ENCODE results near the gene MYOZ1. TPM values are rescaled to one million over a fixed set of nuclear protein-coding genes. Genes with fewer than 3 reads are reported as not detected.
"Not testable (repeated sequence)": the region's sequence is repeated elsewhere in the genome, so short reads cannot be mapped to it uniquely, and the experiment has no call there.

Gene MYOZ1
- total RNA-seq, 1 experiment from 2014 or later: 2.4 TPM

DNA sequence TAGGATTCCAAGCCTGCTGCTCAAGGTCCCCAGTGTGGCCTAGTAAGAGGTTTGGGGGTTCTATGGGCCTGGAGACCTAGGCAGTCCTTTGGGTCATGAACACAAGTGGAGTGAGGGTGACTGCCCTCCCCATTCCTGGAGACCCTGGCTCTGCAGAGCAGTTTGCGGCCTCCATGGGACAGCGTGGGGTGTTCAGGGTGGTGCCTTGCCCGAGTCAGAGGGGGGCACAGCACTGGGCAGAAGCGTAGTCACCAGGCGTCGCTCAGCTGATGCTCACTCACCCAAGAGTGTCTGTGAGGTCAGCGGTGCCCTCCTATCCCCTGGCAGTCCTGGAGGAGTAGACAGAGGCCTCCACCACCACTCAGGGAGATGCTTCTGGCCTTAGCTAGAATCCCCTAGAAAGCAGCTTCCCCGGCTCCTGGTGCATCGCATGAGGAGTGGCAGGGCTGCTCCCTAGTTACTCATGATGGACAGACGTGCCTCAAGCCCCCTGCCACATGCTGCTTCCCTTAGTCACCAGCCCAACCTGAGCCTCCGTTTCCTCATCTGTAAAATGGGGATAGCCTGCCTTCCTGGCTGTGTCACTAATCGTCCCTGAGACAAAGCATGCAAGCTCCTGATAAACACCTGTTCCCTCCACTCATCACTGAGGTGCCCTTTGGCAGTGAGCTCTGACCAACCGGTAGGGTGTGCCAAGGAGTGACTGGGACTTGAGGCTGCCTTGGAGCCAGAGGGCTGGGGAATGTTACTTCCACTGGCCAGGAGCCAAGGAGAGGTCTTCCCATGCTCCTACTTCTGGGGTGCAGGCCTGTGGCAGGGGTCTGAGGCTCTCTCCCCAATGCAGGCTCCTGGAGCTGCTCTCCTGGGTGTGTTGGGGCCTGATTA is 23.1 kb upstream of the MYOZ1 start:
- H3K9ac ChIP-seq (ENCODE audit: extremely low read depth, insufficient read length, low read length); H3K27me3 ChIP-seq (ENCODE audit: insufficient read depth, low read length); H2BK12ac ChIP-seq (ENCODE audit: insufficient read length, low read depth, low read length); H2AFZ ChIP-seq (ENCODE audit: low read length); H3K27me3 Mint-ChIP-seq (ENCODE audit: low read depth); H3K36me3 Mint-ChIP-seq (ENCODE audit: insufficient read depth in 1 of 3, low read depth in 3 of 3); H3K56ac ChIP-seq (ENCODE audit: insufficient read length, low read depth, low read length); H4K5ac ChIP-seq (ENCODE audit: insufficient read length, low read depth, low read length); H3K4me2 ChIP-seq (ENCODE audit: insufficient read depth, insufficient read length, low read length); H2AK5ac ChIP-seq (ENCODE audit: insufficient read length, low read length); H3K79me2 ChIP-seq (ENCODE audit: insufficient read depth, low read length); DNase-seq; H2BK20ac ChIP-seq (ENCODE audit: low read depth, low read length, poor library complexity, severe bottlenecking); H4K20me1 ChIP-seq (ENCODE audit: control insufficient read depth, insufficient read depth, insufficient read length); H3K4me1 ChIP-seq (ENCODE audit: insufficient read depth, low read length); H3K14ac ChIP-seq (ENCODE audit: insufficient read depth, low read length); H2BK5ac ChIP-seq (ENCODE audit: insufficient read length, low read length); H3K23ac ChIP-seq (ENCODE audit: insufficient read length, low read depth, low read length); H3K4me1 Mint-ChIP-seq; H3K79me1 ChIP-seq (ENCODE audit: insufficient read depth, low read depth, low read length, poor library complexity, severe bottlenecking); H3K9me3 ChIP-seq (ENCODE audit: control insufficient read depth, low read depth, low read length); H2BK120ac ChIP-seq (ENCODE audit: low read depth, low read length, poor library complexity, severe bottlenecking); H4K8ac ChIP-seq (replicated peaks; ENCODE audit: insufficient read length, low read depth, low read length); H3K4me3 Mint-ChIP-seq; H3T11ph ChIP-seq (ENCODE audit: low read length); H4K91ac ChIP-seq (ENCODE audit: insufficient read length, low read depth, low read length); H3K27ac ChIP-seq (ENCODE audit: insufficient read length, low read depth, low read length); H3K27ac Mint-ChIP-seq; H3K18ac ChIP-seq (ENCODE audit: insufficient read length, low read depth, low read length); H3K23me2 ChIP-seq (ENCODE audit: insufficient read length, low read depth, low read length, poor library complexity, severe bottlenecking); H3K9me3 Mint-ChIP-seq; H3K4ac ChIP-seq (ENCODE audit: low read depth, low read length); H2BK15ac ChIP-seq (ENCODE audit: low read depth, low read length): not testable (repeated sequence)
- no CpG with 5 or more reads among the region's 13 CpGs for WGBS (ENCODE audit: extremely low coverage, insufficient read length, low lambda C conversion rate)

DNA sequence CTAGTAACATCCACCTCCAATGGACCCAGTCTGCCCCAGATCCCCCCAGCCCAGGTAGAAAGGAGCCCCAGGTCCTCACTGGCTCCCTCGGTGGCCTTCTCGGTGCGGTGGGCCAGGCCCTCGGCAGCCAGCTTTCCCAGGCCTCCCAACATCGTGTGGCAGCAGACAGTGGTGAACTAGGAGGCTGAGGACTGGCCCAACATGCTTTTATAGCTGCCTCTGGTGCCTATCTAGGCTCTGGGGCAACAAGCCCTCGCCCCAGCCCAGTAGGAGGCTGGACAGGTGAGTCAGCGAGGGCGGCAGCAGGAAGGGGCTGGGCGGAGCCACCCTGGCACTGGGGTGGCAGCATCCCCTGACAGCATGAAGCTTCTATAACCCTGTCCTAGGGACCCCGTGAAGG is 22.3 kb upstream of the MYOZ1 start:
- H4K5ac ChIP-seq (ENCODE audit: insufficient read length, low read depth, low read length); H3K27ac Mint-ChIP-seq; H3K9ac ChIP-seq (ENCODE audit: extremely low read depth, insufficient read length, low read length); H2BK120ac ChIP-seq (ENCODE audit: low read depth, low read length, poor library complexity, severe bottlenecking); H3K9me3 ChIP-seq (ENCODE audit: control insufficient read depth, low read depth, low read length); H4K8ac ChIP-seq (replicated peaks; ENCODE audit: insufficient read length, low read depth, low read length); H3K18ac ChIP-seq (ENCODE audit: insufficient read length, low read depth, low read length); H4K91ac ChIP-seq (ENCODE audit: insufficient read length, low read depth, low read length); H4K20me1 ChIP-seq (ENCODE audit: control insufficient read depth, insufficient read depth, insufficient read length); DNase-seq; H3K79me2 ChIP-seq (ENCODE audit: insufficient read depth, low read length); H2AFZ ChIP-seq (ENCODE audit: low read length); H3K23me2 ChIP-seq (ENCODE audit: insufficient read length, low read depth, low read length, poor library complexity, severe bottlenecking); H2AK5ac ChIP-seq (ENCODE audit: insufficient read length, low read length); H3K56ac ChIP-seq (ENCODE audit: insufficient read length, low read depth, low read length); H3K36me3 Mint-ChIP-seq (ENCODE audit: insufficient read depth in 1 of 3, low read depth in 3 of 3); H3K27me3 ChIP-seq (ENCODE audit: insufficient read depth, low read length); H3T11ph ChIP-seq (ENCODE audit: low read length); H3K4me1 ChIP-seq (ENCODE audit: insufficient read depth, low read length); H3K4me3 Mint-ChIP-seq; H3K9me3 Mint-ChIP-seq; H2BK15ac ChIP-seq (ENCODE audit: low read depth, low read length); H3K4me2 ChIP-seq (ENCODE audit: insufficient read depth, insufficient read length, low read length); H3K4ac ChIP-seq (ENCODE audit: low read depth, low read length); H3K79me1 ChIP-seq (ENCODE audit: insufficient read depth, low read depth, low read length, poor library complexity, severe bottlenecking); H3K4me1 Mint-ChIP-seq; H3K23ac ChIP-seq (ENCODE audit: insufficient read length, low read depth, low read length); H3K27me3 Mint-ChIP-seq (ENCODE audit: low read depth); H2BK12ac ChIP-seq (ENCODE audit: insufficient read length, low read depth, low read length); H3K14ac ChIP-seq (ENCODE audit: insufficient read depth, low read length); H2BK20ac ChIP-seq (ENCODE audit: low read depth, low read length, poor library complexity, severe bottlenecking); H3K27ac ChIP-seq (ENCODE audit: insufficient read length, low read depth, low read length); H2BK5ac ChIP-seq (ENCODE audit: insufficient read length, low read length): not testable (repeated sequence)
- WGBS (ENCODE audit: extremely low coverage, insufficient read length, low lambda C conversion rate): no CpG with 5 or more reads among the region's 10 CpGs
